SK-N-SH (cell line): Measurements from ENCODE around the gene C1orf35. TPM values are rescaled to one million over a fixed set of nuclear protein-coding genes. Genes with fewer than 3 reads are reported as not detected.

ENCODE experiments used
- CTCF ChIA-PET: fragments of 300-600, 350-600 bp; formaldehyde crosslinking; extraction: SDS; loops from one replicate; lab custom pipeline; 2021; lab: Yijun Ruan, JAX
- POLR2A ChIA-PET: fragments of 350-600 bp; sonication (Branson Sonifier 250); formaldehyde crosslinking; extraction: SDS; loops from one replicate; lab custom pipeline; 2020; ENCODE audit warnings: antibody characterized with exemption, inconsistent platforms; lab: Yijun Ruan, JAX
- DNase-seq: peaks from one replicate; pipeline ENCODE4 v3.0.0; 2012
- H2AFZ ChIP-seq: fragments of 200-600 bp; sonication (generic); 2 replicates; pipeline ENCODE4 v1.8.1; 2016; ENCODE audit warnings: antibody characterized with exemption, mild to moderate bottlenecking, low read depth
- H3F3A ChIP-seq: fragments of 200-600 bp; sonication (generic); replicated peaks from 2 replicates; pipeline ENCODE3; 2016; ENCODE audit warnings: antibody characterized with exemption, mild to moderate bottlenecking; ENCODE audit not compliant: insufficient read depth
- H3K27ac ChIP-seq, 2 experiments: fragments of 200-500 bp in 1 of 2; fragments of 200-600 bp in 1 of 2; sonication (Bioruptor generic) in 1 of 2; sonication (generic), shearing (Covaris generic) in 1 of 2; 2 replicates each; pipeline versions ENCODE4 v1.5.1 to v1.6.1; 2014 to 2016; ENCODE audit warnings: low read depth in 2 of 2, inconsistent platforms in 1 of 2, low read length in 1 of 2, mild to moderate bottlenecking in 1 of 2, mixed read lengths in 1 of 2
- H3K27me3 ChIP-seq: fragments of 200-600 bp; sonication (generic), shearing (Covaris generic); 2 replicates; pipeline ENCODE4 v1.6.1; 2016; ENCODE audit warnings: mixed run types; ENCODE audit not compliant: insufficient read depth
- H3K36me3 ChIP-seq, 2 experiments: fragments of 200-500 bp in 1 of 2; fragments of 200-600 bp in 1 of 2; sonication (Bioruptor generic) in 1 of 2; sonication (generic) in 1 of 2; replicated peaks in 1 of 2; 2 replicates each; pipeline versions ENCODE3 to v1.5.1; 2014 to 2016; ENCODE audit warnings: low read length in 1 of 2, mild to moderate bottlenecking in 1 of 2; ENCODE audit not compliant: insufficient read depth in 2 of 2, control insufficient read depth in 1 of 2
- H3K4me1 ChIP-seq, 2 experiments: fragments of 200-500 bp in 1 of 2; fragments of 200-600 bp in 1 of 2; sonication (Bioruptor generic) in 1 of 2; sonication (generic), shearing (Covaris generic) in 1 of 2; 2 replicates each; pipeline versions ENCODE4 v1.5.1 to v1.6.1; 2014 to 2016; ENCODE audit warnings: low read depth in 1 of 2, low read length in 1 of 2, mixed run types in 1 of 2; ENCODE audit not compliant: insufficient read depth in 2 of 2, control insufficient read depth in 1 of 2
- H3K4me2 ChIP-seq: fragments of 200-600 bp; sonication (generic), shearing (Covaris generic); 2 replicates; pipeline ENCODE4 v1.6.1; 2017; ENCODE audit warnings: mixed run types
- H3K4me3 ChIP-seq, 2 experiments: fragments of 200-500 bp in 1 of 2; fragments of 200-600 bp in 1 of 2; sonication (Bioruptor generic) in 1 of 2; sonication (generic), shearing (Covaris generic) in 1 of 2; 2 replicates each; pipeline versions ENCODE4 v1.5.1 to v1.8.1; 2014 to 2016; ENCODE audit warnings: low read depth in 2 of 2, inconsistent platforms in 1 of 2, low read length in 1 of 2, mild to moderate bottlenecking in 1 of 2, mixed read lengths in 1 of 2, moderate library complexity in 1 of 2
- H3K79me2 ChIP-seq: fragments of 200-600 bp; sonication (generic); 2 replicates; pipeline ENCODE4 v1.8.1; 2017; ENCODE audit warnings: mild to moderate bottlenecking; ENCODE audit not compliant: insufficient read depth
- H3K9ac ChIP-seq: fragments of 200-600 bp; sonication (generic); 2 replicates; pipeline ENCODE4 v1.6.1; 2017; ENCODE audit warnings: mixed run types
- H3K9me2 ChIP-seq: fragments of 200-600 bp; sonication (generic); 2 replicates; pipeline ENCODE4 v1.6.1; 2017; ENCODE audit warnings: mixed run types
- H3K9me3 ChIP-seq: fragments of 200-600 bp; sonication (generic); 2 replicates; pipeline ENCODE4 v1.6.1; 2017; ENCODE audit warnings: mixed run types, mild to moderate bottlenecking, moderate library complexity
- H4K20me1 ChIP-seq: fragments of 200-600 bp; sonication (generic); 2 replicates; pipeline ENCODE4 v1.6.1; 2017; ENCODE audit warnings: mild to moderate bottlenecking, mixed run types; ENCODE audit not compliant: insufficient read depth
- EZH2phosphoT487 ChIP-seq: fragments of 200-600 bp; sonication (generic); IDR thresholded peaks from 2 replicates; pipeline ENCODE4 v1.6.1; 2017; ENCODE audit warnings: low read depth, mixed run types, mild to moderate bottlenecking, antibody characterized with exemption, moderate library complexity, borderline replicate concordance
- FOSL2 ChIP-seq: IDR thresholded peaks from 2 replicates; pipeline ENCODE4 v1.4.0; 2012; ENCODE audit warnings: low read depth, mild to moderate bottlenecking, moderate library complexity, borderline replicate concordance
- FOXJ3 ChIP-seq: sonication (generic); formaldehyde crosslinking; IDR thresholded peaks from 2 replicates; pipeline ENCODE4 v1.5.1; 2020; ENCODE audit warnings: mild to moderate bottlenecking, missing genetic modification reagents
- FOXM1 ChIP-seq: IDR thresholded peaks from 2 replicates; pipeline ENCODE4 v1.4.0; 2012; ENCODE audit warnings: low read depth, mild to moderate bottlenecking
- GABPA ChIP-seq: IDR thresholded peaks from 2 replicates; pipeline ENCODE4 v1.4.0; 2012; ENCODE audit warnings: low read depth, mild to moderate bottlenecking
- MEF2A ChIP-seq: IDR thresholded peaks from 2 replicates; pipeline ENCODE4 v1.4.0; 2012; ENCODE audit warnings: low read depth, borderline replicate concordance
- MXI1 ChIP-seq: IDR thresholded peaks from 2 replicates; pipeline ENCODE4 v1.6.1; 2012; ENCODE audit warnings: mild to moderate bottlenecking, low read depth, low read length, improper control_type of control experiment
- POLR2AphosphoS5 ChIP-seq: IDR thresholded peaks from 2 replicates; pipeline ENCODE4 v1.6.1; 2012; ENCODE audit warnings: low read depth, low read length
- RAD21 ChIP-seq: IDR thresholded peaks from 2 replicates; pipeline ENCODE4 v1.6.1; 2012; ENCODE audit warnings: mild to moderate bottlenecking, low read length
- RCOR1 ChIP-seq: fragments of 150-350 bp; IDR thresholded peaks from 2 replicates; pipeline ENCODE4 v1.6.1; 2017; ENCODE audit warnings: antibody characterized with exemption, low read length
- WGBS: methylation state at CpG from one replicate; pipeline ENCODE4 v1.1.6; 2017; ENCODE audit warnings: low lambda C conversion rate; 5-methylcytosine and 5-hydroxymethylcytosine counted together
- polyA plus RNA-seq, 3 experiments: library from polyadenylated mRNA; depleted of rRNA; stranded (reverse); fragments of >200 nt; gene quantifications; 2 replicates each; pipeline ENCODE4 v1.2.3, GENCODE V29; 2012
- TF ChIP-seq, protein P1 (sequence below): IDR thresholded peaks from 2 replicates; pipeline ENCODE4 v1.6.1; 2012; ENCODE audit warnings: mild to moderate bottlenecking, low read depth, low read length, moderate library complexity
- TF ChIP-seq, protein P2 (sequence below): fragments of 150-350 bp; IDR thresholded peaks from 2 replicates; pipeline ENCODE4 v1.6.1; 2017; ENCODE audit warnings: antibody characterized with exemption, low read length, low read depth, borderline replicate concordance
- TF ChIP-seq, protein P3 (sequence below): fragments of 150-350 bp; IDR thresholded peaks from 2 replicates; pipeline ENCODE4 v1.6.1; 2016; ENCODE audit warnings: mild to moderate bottlenecking, low read depth, low read length
- TF ChIP-seq, protein P4 (sequence below): IDR thresholded peaks from 2 replicates; pipeline ENCODE4; 2012

Gene C1orf35
- polyA plus RNA-seq, 1 of the 3 experiments (the other 2 are of a cell fraction): 42.9 TPM

DNA sequence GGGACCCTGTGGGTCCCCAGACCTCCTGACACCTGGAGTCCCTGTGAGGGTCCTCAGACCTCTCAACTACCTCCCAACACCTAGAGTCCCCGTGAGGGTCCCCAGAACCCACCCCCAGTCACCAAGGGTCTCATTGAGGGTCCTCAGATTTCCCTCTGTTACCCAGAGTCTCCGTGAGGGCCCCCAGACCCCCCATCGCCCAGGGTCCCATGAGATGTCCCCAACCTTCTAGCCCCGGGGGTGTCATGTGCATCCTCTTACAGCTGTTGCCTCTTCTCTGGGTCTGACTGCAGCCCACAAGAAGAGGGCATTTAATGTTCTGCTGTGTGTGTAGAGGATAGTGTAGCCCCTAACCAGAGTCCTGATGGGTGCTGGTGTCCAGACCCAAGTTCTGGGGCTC, 44.6 kb upstream of the C1orf35 start (continued):
- TF ChIP-seq, protein P1, sequence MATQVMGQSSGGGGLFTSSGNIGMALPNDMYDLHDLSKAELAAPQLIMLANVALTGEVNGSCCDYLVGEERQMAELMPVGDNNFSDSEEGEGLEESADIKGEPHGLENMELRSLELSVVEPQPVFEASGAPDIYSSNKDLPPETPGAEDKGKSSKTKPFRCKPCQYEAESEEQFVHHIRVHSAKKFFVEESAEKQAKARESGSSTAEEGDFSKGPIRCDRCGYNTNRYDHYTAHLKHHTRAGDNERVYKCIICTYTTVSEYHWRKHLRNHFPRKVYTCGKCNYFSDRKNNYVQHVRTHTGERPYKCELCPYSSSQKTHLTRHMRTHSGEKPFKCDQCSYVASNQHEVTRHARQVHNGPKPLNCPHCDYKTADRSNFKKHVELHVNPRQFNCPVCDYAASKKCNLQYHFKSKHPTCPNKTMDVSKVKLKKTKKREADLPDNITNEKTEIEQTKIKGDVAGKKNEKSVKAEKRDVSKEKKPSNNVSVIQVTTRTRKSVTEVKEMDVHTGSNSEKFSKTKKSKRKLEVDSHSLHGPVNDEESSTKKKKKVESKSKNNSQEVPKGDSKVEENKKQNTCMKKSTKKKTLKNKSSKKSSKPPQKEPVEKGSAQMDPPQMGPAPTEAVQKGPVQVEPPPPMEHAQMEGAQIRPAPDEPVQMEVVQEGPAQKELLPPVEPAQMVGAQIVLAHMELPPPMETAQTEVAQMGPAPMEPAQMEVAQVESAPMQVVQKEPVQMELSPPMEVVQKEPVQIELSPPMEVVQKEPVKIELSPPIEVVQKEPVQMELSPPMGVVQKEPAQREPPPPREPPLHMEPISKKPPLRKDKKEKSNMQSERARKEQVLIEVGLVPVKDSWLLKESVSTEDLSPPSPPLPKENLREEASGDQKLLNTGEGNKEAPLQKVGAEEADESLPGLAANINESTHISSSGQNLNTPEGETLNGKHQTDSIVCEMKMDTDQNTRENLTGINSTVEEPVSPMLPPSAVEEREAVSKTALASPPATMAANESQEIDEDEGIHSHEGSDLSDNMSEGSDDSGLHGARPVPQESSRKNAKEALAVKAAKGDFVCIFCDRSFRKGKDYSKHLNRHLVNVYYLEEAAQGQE: no peak
- TF ChIP-seq RAD21 (no peak), FOXM1 (no peak), MXI1 (no peak)
- TF ChIP-seq, all 33 proteins: peak for 0

DNA sequence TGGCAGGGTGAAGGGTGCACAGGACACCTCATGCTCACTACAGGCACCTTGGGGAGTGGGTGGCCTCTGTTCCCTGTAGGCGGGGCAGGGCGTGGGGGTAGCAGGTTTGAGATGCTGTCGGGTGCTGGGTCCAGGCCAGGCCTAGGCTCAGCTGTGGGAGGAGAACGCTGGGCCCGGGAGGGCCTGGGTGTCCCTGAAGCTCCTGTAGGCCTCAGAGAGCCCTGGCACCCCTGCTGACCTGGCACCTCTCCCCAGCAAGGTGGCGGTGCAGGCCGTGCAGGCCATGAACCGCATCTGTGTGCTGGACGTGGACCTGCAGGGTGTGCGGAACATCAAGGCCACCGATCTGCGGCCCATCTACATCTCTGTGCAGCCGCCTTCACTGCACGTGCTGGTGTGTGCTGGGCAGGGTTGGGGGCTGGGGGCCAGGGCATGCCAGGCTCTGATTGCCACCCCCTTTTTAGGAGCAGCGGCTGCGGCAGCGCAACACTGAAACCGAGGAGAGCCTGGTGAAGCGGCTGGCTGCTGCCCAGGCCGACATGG, 44.1 kb upstream of the C1orf35 start:
- DNase-seq: peak; percentile 22
- Histone ChIP-seq H4K20me1 (peaks cover 54% of the 10 kb centered on the region), H3F3A (no peaks in the 10 kb centered on the region), H3K36me3 (peaks cover 0 to 36% of the 10 kb centered on the region in 2 experiments), H3K9ac (no peak overlapping the region), H3K27me3 (no peaks in the 10 kb centered on the region), H3K4me3 (no peak overlapping the region), H3K9me3 (no peaks in the 10 kb centered on the region), H3K9me2 (no peaks in the 10 kb centered on the region), H3K4me1 (peaks cover 12 to 20% of the 10 kb centered on the region in 2 experiments; a peak in 2 of 4 replicates), H3K4me2 (no peak overlapping the region), H3K27ac (no peak overlapping the region), H2AFZ (no peak overlapping the region), H3K79me2 (peaks cover 48% of the 10 kb centered on the region)
- WGBS: 100% methylated on average over 2 of the region's 20 CpGs
- TF ChIP-seq POLR2AphosphoS5 (no peak), FOSL2 (no peak), EZH2phosphoT487 (no peak), FOXJ3 (CRISPR knock-in tag) (no peak), MEF2A (no peak), GABPA (no peak), RCOR1 (no peak)
- TF ChIP-seq, protein P2, sequence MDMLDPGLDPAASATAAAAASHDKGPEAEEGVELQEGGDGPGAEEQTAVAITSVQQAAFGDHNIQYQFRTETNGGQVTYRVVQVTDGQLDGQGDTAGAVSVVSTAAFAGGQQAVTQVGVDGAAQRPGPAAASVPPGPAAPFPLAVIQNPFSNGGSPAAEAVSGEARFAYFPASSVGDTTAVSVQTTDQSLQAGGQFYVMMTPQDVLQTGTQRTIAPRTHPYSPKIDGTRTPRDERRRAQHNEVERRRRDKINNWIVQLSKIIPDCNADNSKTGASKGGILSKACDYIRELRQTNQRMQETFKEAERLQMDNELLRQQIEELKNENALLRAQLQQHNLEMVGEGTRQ: no peak
- TF ChIP-seq, protein P3, sequence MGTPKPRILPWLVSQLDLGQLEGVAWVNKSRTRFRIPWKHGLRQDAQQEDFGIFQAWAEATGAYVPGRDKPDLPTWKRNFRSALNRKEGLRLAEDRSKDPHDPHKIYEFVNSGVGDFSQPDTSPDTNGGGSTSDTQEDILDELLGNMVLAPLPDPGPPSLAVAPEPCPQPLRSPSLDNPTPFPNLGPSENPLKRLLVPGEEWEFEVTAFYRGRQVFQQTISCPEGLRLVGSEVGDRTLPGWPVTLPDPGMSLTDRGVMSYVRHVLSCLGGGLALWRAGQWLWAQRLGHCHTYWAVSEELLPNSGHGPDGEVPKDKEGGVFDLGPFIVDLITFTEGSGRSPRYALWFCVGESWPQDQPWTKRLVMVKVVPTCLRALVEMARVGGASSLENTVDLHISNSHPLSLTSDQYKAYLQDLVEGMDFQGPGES: no peak
- TF ChIP-seq, protein P1: no peak
- TF ChIP-seq, protein P4, sequence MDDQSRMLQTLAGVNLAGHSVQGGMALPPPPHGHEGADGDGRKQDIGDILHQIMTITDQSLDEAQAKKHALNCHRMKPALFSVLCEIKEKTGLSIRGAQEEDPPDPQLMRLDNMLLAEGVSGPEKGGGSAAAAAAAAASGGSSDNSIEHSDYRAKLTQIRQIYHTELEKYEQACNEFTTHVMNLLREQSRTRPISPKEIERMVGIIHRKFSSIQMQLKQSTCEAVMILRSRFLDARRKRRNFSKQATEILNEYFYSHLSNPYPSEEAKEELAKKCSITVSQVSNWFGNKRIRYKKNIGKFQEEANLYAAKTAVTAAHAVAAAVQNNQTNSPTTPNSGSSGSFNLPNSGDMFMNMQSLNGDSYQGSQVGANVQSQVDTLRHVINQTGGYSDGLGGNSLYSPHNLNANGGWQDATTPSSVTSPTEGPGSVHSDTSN: no peak
- ChIA-PET CTCF (interaction anchor here (5.4 kb wide), 1 partner anchor 19 kb away, joined by 24 read pairs; the partner anchor contains the start of gene IBA57), POLR2A (no interaction called here)
